LNCaP clone FGC (cell line): ENCODE data around the gene MAST4.

Experiments
- DNase-seq: peaks from one replicate; pipeline ENCODE4 v3.0.0-alpha.2; 2011; ENCODE audit warnings: low read depth
- H3K4me3 ChIP-seq: 2 replicates; pipeline ENCODE4 v1.5.1; 2011; ENCODE audit warnings: mild to moderate bottlenecking, low read depth, low read length, control low read depth
- TF ChIP-seq, protein P1 (sequence below): IDR thresholded peaks from 2 replicates; pipeline ENCODE4 v1.5.1; 2012; ENCODE audit warnings: mild to moderate bottlenecking; ENCODE audit not compliant: control insufficient read depth, insufficient read depth; ENCODE audit errors: extremely low read depth

Gene MAST4

DNA sequence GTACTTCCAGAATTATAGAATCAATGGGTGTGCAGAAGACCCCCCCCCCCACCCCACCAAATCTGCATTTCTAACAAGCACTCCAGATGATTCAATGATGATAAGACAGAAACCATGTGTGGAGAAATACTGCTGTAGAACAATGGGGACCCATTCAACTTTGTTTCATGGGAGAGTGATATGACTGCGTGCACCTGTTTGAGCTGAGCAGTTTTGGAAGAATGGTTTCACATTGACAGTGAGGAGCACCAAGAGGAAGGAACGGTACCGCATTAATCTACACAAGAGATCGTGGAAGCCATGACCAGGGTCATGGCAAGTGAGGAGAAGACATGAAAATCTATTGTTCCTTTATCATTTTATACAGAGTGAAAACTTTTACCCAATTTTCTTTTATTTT lies 397.7 kb downstream of the MAST4 start:
- TF ChIP-seq, protein P1, sequence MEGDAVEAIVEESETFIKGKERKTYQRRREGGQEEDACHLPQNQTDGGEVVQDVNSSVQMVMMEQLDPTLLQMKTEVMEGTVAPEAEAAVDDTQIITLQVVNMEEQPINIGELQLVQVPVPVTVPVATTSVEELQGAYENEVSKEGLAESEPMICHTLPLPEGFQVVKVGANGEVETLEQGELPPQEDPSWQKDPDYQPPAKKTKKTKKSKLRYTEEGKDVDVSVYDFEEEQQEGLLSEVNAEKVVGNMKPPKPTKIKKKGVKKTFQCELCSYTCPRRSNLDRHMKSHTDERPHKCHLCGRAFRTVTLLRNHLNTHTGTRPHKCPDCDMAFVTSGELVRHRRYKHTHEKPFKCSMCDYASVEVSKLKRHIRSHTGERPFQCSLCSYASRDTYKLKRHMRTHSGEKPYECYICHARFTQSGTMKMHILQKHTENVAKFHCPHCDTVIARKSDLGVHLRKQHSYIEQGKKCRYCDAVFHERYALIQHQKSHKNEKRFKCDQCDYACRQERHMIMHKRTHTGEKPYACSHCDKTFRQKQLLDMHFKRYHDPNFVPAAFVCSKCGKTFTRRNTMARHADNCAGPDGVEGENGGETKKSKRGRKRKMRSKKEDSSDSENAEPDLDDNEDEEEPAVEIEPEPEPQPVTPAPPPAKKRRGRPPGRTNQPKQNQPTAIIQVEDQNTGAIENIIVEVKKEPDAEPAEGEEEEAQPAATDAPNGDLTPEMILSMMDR = no peak
- DNase-seq = no peak
- H3K4me3 ChIP-seq = no peak overlapping the region

DNA sequence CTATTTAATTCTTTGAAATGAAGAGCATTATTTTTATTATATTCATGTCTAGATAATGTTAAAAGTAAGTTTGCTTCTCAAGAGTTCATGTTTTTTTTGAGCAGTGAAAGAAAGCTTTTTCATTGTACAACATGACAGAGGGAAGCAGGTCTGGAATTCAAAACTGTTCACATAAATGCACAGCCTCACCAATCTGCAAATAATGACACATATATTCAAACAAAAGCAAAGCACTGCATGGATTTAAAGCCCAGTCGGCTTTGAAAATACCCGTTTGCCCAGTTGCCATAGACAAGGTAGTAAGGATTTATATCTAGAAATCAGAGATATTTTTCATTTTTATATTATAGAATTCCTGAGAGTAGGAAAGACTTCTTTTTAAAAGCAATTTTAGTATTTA lies 398.6 kb downstream of the MAST4 start:
- DNase-seq = peak; percentile 80
- TF ChIP-seq, protein P1 = no peak
- no peak overlapping the region for H3K4me3 ChIP-seq

DNA sequence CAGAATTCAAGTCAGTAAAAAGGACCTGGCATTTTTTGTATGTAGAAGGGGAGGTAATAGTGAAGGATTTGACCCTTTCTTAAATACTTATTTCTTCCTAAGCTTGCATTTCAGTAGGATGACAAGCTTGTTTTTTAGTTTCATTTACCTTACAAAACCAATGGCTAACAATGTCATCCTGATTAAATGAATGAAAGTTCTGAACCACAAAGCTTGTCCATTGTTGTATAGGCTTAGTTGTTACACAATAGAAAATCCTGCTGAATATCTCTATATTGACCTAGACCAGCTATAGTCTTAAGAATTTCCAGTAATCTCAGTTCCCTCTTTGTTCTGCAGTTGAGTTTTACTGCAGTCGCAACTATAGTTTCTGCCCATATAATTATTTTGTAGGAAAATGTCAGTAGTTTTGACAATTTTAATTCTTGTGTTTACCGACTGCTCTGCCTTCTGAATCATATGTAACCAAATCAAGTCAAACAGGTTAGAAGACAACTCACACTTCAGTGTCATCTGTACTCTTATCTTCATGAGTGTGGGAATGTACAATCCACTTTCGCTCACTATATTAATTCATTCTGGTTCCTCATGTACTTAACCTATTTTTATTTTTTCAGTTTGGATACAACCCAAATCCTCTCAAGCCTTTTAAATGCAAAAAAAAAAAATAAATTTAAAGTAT lies 404.7 kb downstream of the MAST4 start:
- no peak for DNase-seq
- H3K4me3 ChIP-seq = no peak overlapping the region
- TF ChIP-seq, protein P1 = no peak

DNA sequence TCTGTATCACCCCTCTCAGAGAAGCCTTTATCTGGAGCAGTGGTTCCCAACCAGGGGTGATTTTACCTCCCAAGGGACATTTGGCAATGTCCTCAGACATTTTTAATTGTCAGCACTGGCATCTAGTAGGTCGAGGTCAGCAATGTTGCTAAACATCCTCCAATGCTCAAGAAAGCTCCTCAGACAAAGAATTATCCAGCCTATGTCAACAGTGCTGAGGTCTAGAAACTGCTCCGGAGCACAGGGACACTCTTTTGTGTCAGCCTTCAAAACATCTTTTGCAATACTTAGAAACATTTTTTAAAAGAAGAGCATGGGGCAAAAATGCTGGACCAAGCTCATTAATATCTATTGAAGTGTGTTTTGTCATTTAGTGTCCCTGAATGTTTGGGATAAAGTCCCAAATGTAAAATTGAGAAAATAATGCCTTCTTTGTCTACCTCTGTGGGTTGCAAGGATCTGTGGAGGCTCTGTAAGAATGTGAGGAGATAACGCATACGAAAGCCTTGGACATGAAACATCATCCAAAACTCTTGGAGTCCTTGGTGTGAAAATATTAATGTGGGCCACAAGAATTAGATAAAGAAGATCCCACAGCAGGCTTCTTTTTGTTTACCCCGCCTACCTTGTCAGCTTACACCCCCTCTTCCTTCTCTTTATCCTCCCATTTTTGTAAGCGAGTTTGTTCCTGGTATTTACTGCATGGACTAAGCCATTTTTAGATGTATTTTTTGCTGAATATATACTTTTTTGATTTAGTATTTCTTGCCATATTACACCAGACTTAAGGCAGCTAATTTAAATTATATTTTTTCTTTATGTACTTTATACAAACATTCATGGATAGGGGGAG lies 406.9 kb downstream of the MAST4 start:
- TF ChIP-seq, protein P1 = no peak
- peak overlapping the region; percentile 65 for H3K4me3 ChIP-seq
- no peak for DNase-seq

GRCh38 chr5:67003685-67003934 lies 407.4 kb downstream of the MAST4 start:
- no peak for DNase-seq
- H3K4me3 ChIP-seq = peak overlapping the region; percentile 65
- TF ChIP-seq, protein P1 = no peak

DNA sequence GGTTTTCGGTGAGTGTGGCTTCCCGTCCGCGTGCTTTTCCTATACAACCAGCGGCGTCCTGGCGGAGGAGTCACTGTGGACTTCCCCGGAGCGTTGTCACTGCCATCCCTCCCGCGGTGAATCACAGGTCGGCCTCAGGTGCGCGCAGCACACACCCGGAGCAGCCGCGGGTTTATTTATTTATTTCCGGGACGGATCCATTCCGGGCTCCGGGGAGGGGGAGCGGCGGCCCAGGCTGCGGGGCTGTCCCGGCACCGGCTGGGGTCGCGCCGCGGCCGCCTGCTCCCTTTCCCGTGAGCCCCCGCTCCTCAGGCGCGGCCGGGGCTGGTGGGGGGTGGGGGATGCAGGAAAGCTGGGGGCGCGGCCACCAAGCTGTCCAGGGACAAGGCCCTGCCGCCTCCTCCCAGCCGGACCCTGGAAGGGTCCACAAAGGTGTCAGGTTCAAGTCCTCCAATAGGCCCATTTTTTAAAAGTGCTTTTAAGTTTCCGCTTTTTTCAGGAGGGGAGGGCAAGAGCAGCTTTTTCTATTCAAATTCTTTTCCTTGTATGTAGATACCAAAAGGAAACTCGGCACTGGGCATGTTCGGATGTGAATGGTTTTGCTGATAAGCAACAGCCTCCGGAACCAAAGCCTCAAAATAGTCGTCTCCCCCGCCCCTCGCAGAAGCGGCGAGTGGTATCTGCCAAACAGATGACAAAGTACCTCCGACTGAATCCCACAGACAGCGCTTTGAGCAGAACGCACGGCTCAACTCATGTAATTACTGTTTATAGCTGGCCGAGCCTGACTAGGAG lies 407.9 kb downstream of the MAST4 start:
- H3K4me3 ChIP-seq = peak overlapping the region; percentile 65
- DNase-seq = peak; percentile 95
- TF ChIP-seq, protein P1 = no peak
